MCF 10A (cell line): Measurements from ENCODE around the gene CMC4. TPM values are rescaled to one million over a fixed set of nuclear protein-coding genes. Genes with fewer than 3 reads are reported as not detected.

Source experiments
- BruUV-seq: library from RNA; stranded (reverse); fragments of 400-500 nt; replicated peaks from 2 replicates; lab custom pipeline; 2021; lab: Mats Ljungman, UMichigan
- CTCF ChIA-PET: fragments of 300-600 bp; sonication (Branson Sonifier 250); formaldehyde crosslinking; extraction: SDS; loops from one replicate; lab custom pipeline; 2021; ENCODE audit warnings: antibody characterized with exemption, inconsistent platforms; lab: Yijun Ruan, JAX
- POLR2A ChIA-PET: fragments of 300-600, 350-650 bp; sonication (Branson Sonifier 250); formaldehyde crosslinking; extraction: SDS; loops from one replicate; lab custom pipeline; 2020; ENCODE audit warnings: antibody characterized with exemption, inconsistent platforms; lab: Yijun Ruan, JAX
- DNase-seq: peaks from one replicate; pipeline ENCODE4 v3.0.0-alpha.2; 2018; ENCODE audit not compliant: unreplicated experiment
- H3K27ac Mint-ChIP-seq: one replicate; pipeline ENCODE4 v1.8.0; 2022; ENCODE audit warnings: mild to moderate bottlenecking, low read depth, mixed read lengths; ENCODE audit not compliant: unreplicated experiment
- H3K27me3 Mint-ChIP-seq: one replicate; pipeline ENCODE4 v1.8.0; 2022; ENCODE audit warnings: mixed read lengths; ENCODE audit not compliant: insufficient read depth, unreplicated experiment
- H3K36me3 Mint-ChIP-seq: one replicate; pipeline ENCODE4 v1.8.0; 2022; ENCODE audit warnings: mild to moderate bottlenecking, moderate library complexity, mixed read lengths; ENCODE audit not compliant: insufficient read depth, unreplicated experiment
- H3K4me1 Mint-ChIP-seq: one replicate; pipeline ENCODE4 v1.8.0; 2022; ENCODE audit warnings: mixed read lengths; ENCODE audit not compliant: insufficient read depth, unreplicated experiment
- H3K4me3 Mint-ChIP-seq: one replicate; pipeline ENCODE4 v1.8.0; 2022; ENCODE audit warnings: mild to moderate bottlenecking, moderate library complexity, mixed read lengths; ENCODE audit not compliant: unreplicated experiment
- H3K9me3 Mint-ChIP-seq: one replicate; pipeline ENCODE4 v1.8.0; 2022; ENCODE audit warnings: mixed read lengths; ENCODE audit not compliant: unreplicated experiment
- intact Hi-C: fragments of 100-400 bp; cut with micrococcal nuclease; formaldehyde crosslinking; loops from 2 replicates; pipeline ENCODE4 v1.14.1; 2022
- total RNA-seq: library from RNA; stranded (reverse); gene quantifications from 2 replicates; pipeline ENCODE4 v1.2.3, GENCODE V29; 2022
- TF ChIP-seq, protein P1 (sequence below): fragments of 200-600 bp; IDR thresholded peaks from one replicate; pipeline ENCODE4 v1.8.0; 2022; ENCODE audit warnings: antibody characterized with exemption, mild to moderate bottlenecking; ENCODE audit not compliant: unreplicated experiment

The CMC4 gene
- total RNA-seq, 1 experiment from 2014 or later, result 8.0 TPM

DNA sequence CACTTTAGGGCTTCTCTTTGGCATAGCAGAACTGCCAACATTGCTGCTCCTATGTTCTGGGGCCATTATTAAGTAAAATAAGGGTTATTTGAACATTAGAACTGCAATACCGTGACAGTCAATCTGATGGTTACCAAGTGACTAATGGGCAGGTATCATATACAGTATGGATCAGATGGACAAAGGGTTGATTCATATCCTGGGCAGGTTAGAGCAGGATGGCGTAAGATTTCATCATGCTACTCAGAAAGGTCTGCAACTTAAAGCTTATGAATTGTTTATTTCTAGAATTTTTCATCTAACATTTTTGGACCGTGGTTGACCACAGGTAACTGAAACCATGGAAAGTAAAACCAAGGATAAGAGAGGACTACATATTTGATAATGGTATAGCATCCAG lies 41.2 kb upstream of the CMC4 start:
- POLR2A ChIA-PET, result interaction anchor here (0.5 to 2.2 kb wide), 4 partner anchors 8 to 531 kb away, joined by 3 to 8 read pairs (median 4); no protein-coding TSS in a partner anchor
- intact Hi-C loops, result no loop called here
- peak; percentile 83 for DNase-seq
- Mint-ChIP-seq H3K4me3 (no peak overlapping the region), H3K4me1 (peaks cover 14% of the 10 kb centered on the region), H3K27me3 (no peaks in the 10 kb centered on the region), H3K9me3 (peaks cover 5% of the 10 kb centered on the region), H3K27ac (peak overlapping the region; percentile 89), H3K36me3 (peaks cover 29% of the 10 kb centered on the region)
- TF ChIP-seq, protein P1, sequence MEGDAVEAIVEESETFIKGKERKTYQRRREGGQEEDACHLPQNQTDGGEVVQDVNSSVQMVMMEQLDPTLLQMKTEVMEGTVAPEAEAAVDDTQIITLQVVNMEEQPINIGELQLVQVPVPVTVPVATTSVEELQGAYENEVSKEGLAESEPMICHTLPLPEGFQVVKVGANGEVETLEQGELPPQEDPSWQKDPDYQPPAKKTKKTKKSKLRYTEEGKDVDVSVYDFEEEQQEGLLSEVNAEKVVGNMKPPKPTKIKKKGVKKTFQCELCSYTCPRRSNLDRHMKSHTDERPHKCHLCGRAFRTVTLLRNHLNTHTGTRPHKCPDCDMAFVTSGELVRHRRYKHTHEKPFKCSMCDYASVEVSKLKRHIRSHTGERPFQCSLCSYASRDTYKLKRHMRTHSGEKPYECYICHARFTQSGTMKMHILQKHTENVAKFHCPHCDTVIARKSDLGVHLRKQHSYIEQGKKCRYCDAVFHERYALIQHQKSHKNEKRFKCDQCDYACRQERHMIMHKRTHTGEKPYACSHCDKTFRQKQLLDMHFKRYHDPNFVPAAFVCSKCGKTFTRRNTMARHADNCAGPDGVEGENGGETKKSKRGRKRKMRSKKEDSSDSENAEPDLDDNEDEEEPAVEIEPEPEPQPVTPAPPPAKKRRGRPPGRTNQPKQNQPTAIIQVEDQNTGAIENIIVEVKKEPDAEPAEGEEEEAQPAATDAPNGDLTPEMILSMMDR, result no peak
- no TSS peak for BruUV-seq
- CTCF ChIA-PET, result interaction anchor here (2.6 kb wide), 1 partner anchor 18 kb away, joined by 10 read pairs; no protein-coding TSS in a partner anchor

DNA sequence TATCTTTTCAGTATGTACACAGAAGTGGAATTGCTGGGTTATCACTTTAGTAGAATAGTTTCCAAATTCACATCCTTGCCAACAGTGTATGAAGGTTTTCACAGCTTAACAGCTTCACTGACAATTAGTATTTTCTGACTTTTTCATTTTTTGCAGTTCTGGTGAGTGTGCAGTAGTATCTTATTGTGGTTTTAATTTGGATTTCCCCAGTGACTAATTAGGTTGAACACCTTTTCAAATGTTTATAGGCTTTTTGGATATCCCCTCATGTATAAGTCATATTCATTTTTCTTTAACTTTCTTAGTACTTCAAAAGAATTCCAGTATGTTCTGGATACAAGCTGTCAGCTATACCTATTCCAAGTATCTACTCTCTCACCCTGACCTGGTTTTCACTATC lies 37.5 kb upstream of the CMC4 start:
- intact Hi-C loops, result no loop called here
- TF ChIP-seq, protein P1, result no peak
- peaks cover 5% of the 10 kb centered on the region for H3K9me3 Mint-ChIP-seq
- ChIA-PET CTCF (interaction anchor here (0.6 to 2.4 kb wide), 2 partner anchors 14 to 1057 kb away, joined by 6 to 11 read pairs; no protein-coding TSS in a partner anchor), POLR2A (interaction anchor here (1.4 kb wide), 1 partner anchor 14 kb away, joined by 3 read pairs; no protein-coding TSS in a partner anchor)
- BruUV-seq, result no TSS peak
- no peak overlapping the region for H3K4me3 Mint-ChIP-seq
- no peaks in the 10 kb centered on the region for H3K27me3 Mint-ChIP-seq
- peaks cover 21% of the 10 kb centered on the region for H3K4me1 Mint-ChIP-seq
- H3K27ac Mint-ChIP-seq, result no peak overlapping the region
- peaks cover 27% of the 10 kb centered on the region for H3K36me3 Mint-ChIP-seq
- no peak for DNase-seq

GRCh38 chrX:155105919-155106318 lies 35.0 kb upstream of the CMC4 start:
- H3K27me3 Mint-ChIP-seq, result no peaks in the 10 kb centered on the region
- H3K36me3 Mint-ChIP-seq, result peaks cover 27% of the 10 kb centered on the region
- no peaks in the 10 kb centered on the region for H3K9me3 Mint-ChIP-seq
- no peak overlapping the region for H3K27ac Mint-ChIP-seq
- TF ChIP-seq, protein P1, result no peak
- H3K4me3 Mint-ChIP-seq, result no peak overlapping the region
- intact Hi-C loops, result no loop called here
- DNase-seq, result no peak
- no TSS peak for BruUV-seq
- ChIA-PET CTCF (interaction anchor here (4.2 kb wide), 1 partner anchor 12 kb away, joined by 33 read pairs; no protein-coding TSS in a partner anchor), POLR2A (interaction anchor here (1.0 kb wide), 1 partner anchor 23 kb away, joined by 3 read pairs; no protein-coding TSS in a partner anchor)
- H3K4me1 Mint-ChIP-seq, result peaks cover 10% of the 10 kb centered on the region

- H3K27ac Mint-ChIP-seq, result no peak overlapping the region
- ChIA-PET CTCF (interaction anchor here (0.6 to 4.5 kb wide), 33 partner anchors 9 to 1082 kb away, joined by 3 to 33 read pairs (median 4); partner anchors contain the start of genes FUNDC2 and VBP1), POLR2A (interaction anchor here (0.9 to 2.6 kb wide), 2 partner anchors 13 to 123 kb away, joined by 3 to 6 read pairs; no protein-coding TSS in a partner anchor)
- no peak overlapping the region for H3K4me3 Mint-ChIP-seq
- H3K9me3 Mint-ChIP-seq, result no peaks in the 10 kb centered on the region
- no peaks in the 10 kb centered on the region for H3K4me1 Mint-ChIP-seq
- intact Hi-C loops, result loop anchor here (1.0 to 5.0 kb wide), 5 partner anchors 43 to 726 kb away; partner anchors contain the start of gene VBP1
- TF ChIP-seq, protein P1, result peak; percentile 57
- DNase-seq, result peak; percentile 66
- peaks cover 37% of the 10 kb centered on the region for H3K36me3 Mint-ChIP-seq
- peaks cover 14% of the 10 kb centered on the region for H3K27me3 Mint-ChIP-seq
- no TSS peak for BruUV-seq
Measured at GRCh38 chrX:155094468-155095061, 23.6 kb upstream of the CMC4 start.
